NCI-H82 (cell line): Measurements from ENCODE around the gene SEPTIN11.

ENCODE experiments used
- DNase-seq: peaks from one replicate; lab custom pipeline; 2025; lab: John Stamatoyannopoulos, UW

Gene SEPTIN11

DNA sequence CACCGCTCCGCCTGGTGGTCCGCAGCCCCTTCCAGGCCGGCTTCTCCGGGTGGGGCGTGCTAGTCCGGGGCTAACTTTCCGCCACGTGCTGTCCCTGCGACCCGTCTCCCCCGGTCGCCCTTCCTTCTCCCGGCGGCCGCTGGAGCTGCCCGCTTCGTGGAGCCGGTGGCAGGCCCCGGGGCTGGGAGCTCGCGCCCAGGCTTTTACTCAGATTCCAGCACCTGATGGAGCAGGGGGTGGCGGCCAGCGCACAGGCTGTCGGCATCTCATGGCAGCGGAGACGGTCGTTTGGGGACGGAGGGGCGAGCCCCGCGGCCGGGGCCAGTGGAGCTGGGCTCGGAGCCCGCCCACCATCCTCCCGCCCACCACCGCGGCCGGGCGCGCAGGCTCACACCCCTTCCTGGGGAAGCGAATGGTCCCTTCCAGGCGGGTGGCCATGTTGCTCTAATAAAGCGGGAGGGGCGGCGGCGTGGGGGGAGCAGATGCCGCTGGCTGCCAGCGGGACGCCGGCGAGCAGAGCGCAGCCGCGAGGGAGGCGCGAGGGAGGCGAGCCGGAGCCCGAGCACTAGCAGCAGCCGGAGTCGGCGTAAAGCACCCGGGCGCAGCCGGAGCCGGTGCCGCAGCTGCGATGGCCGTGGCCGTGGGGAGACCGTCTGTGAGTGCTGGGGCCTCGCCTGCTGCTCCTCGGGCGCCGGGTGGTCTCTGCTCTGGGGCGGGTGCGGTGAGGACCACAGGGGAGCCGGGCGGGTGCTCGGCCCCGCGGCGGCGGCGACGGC lies at the start of gene SEPTIN11:
SEPTIN11 (plus strand) TSS at position 477 of the 776 bp plus-strand sequence; CDS start at position 629, 152 bp downstream.
- peak; percentile 92 for DNase-seq

DNA sequence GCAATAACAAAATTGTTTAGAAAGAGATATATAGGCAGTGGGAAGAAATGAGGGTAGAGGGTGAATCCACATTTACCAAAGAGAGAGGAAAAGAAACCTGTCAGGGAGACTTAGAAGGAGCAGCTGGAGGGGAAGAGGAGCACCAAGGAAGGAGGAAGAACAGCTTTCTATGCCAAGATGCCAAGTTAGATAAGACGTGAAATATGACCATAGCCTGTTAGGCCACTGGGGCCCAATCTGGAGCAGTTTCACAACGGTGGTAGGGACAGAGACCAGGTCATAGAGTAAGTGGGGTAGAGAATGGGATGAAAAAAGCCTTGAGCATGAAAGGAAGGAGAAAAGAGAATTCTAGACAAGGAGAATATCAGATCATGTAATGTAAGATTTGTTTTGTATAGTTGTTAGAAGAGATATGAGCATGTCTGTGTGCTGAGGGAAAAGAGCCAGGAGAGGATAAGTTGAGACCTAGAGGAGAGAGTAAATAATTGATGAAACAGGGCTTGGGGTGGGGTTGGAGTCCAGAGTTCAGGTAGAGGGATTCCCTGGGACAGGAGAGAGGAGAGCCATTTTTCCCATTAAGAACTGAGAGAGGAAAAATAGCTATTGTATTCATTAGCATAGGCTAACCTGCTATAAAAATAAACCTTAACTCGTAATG lies 47.2 kb upstream of the SEPTIN11 start:
- no peak for DNase-seq

DNA sequence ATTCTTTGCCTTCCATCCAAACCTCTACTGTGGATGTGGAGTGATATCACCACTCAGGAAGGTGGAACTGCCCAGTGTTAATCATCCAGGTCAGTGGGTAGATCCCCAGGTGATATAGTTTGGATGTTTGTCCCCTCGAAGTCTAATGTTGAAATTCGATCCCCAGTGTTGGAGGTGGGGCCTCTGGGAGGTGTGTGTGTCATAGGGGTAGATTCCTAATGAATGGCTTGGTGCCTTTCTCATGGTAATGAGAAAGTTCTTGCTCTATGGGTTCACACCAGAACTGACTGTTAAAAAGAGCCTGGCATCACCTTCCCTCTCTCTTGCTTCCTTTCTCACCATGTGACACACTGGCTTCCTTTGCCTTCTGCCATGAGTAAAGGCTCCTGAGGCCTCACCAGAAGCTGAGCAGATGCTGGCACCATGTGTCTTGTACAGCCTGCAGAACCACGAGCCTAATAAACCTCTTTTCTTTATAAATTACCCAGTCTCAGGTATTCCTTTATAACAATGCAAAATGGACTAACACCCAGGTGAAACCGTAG lies 44.8 kb upstream of the SEPTIN11 start:
- DNase-seq: no peak

DNA sequence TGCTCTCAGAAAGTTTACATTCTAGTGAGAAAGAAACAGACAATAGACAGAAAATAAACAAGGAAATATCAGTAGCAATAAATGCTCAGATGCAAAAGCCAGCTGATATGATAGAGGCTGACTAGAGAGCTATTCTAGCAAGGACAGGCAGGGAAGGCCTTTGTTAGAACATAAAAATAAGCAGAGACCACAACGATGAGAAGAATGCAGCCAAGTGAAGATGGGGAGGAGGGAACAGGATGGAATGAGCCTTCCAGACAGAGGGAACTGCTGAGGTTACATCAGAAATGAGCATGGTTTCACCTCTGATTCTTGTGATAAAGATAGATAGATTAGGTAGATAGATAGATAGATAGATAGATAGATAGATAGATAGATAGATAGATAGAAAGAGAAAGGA lies 44.0 kb upstream of the SEPTIN11 start:
- no peak for DNase-seq

DNA sequence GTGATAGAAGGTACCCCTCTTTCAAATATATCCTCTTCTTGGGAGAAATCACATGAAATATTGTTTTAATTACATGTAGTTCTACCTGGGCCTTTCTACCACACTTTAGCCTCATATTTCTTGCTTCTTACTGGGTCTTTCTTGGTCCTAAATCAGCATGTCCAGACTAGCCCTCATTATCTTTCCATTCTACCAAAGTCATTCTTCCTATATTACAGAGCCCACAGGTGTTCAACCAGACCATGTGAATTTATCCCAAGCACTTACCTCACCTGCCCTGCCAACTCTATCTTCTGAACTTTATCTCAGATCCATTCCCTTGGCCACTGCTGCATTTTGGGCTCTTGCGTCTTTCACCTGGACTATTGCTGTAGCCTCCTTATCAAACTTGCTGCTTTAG lies 39.8 kb upstream of the SEPTIN11 start:
- no peak for DNase-seq

DNA sequence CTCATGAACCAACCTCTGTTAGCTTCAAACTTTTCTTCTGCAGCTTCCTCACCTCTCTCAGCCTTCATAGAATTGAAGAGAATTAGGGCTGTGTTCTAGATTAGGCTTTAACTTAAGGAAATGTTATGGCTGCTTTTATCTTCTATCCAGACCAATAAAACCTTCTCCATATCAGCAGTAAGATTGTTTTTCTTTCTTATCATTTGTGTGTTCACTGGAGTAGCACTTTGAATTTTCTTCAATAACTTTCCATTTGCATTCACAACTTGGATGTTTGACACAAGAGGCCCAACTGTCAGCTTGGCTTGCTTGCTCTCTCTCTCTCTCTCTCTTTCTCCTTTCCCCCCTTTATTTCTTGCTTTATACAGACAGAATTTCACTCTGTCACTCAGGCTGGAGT lies 28.8 kb upstream of the SEPTIN11 start:
- no peak for DNase-seq

DNA sequence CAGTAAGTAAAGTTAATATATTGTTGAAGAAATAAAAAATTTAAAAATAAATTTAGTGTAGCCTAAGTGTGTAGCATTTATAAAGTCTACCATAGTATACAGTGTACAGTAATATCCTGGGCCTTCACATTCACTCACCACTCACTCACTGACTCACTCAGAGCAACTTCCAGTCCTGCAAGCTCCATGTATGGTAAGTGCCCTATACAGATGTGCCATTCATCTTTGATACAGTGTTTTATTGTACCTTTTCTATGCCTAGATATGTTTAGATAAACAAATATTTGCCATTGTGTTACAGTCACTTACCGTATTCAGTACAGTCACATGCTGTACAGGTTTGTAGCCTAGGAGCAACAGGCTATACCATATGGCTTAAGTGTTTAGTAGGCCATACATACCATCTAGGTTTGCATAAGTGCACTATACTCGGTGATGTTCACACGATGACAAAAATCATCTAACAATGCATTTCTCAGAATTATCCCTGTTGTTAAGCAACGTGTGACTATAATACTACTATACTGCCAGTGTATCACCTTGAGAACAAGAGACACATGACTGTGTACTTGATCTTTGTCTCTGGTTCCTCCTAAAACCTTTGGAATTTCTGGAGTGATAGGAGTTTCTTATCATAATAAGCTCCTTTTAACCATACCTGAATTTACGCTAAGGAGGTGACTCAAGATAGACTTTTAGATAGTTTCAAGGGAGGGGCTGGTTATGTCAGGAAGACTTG lies 25.8 kb upstream of the SEPTIN11 start:
- no peak for DNase-seq

DNA sequence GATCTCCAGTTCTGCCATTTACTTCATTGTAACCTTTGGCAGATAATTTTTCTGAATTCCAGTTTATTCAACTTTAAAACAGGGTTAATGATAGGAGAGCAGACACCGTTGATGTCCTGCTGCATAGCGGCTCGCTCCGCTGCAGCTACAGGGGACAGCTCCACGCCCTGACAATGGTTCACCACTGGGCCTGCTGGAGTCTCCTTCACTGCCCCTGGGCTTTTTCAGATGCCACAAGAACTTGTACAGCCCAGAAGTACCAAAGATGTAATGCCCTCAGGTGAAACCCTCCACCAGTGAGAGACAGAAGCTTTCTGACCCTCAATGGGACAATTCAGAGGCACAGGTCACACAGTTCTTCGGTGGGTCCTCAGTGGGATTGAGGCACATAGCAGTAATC lies 22.7 kb upstream of the SEPTIN11 start:
- no peak for DNase-seq

DNA sequence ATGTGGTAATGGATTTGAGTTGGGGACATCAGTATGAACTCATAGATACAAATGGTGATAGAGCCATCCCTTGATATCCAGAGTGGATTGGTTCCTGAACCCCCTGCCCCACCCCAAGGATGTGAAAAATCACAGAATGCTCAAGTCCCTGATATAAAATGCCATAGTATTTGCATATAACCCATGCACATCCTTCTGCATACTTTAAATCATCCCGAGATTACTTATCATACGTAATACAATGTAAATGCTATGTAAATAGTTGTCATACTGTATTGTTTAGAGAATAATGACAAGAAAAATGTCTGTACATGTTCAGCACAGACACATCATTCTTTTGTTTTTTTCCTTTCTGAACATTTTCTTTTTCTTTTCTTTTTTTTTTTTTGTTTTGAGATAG lies 18.9 kb upstream of the SEPTIN11 start:
- no peak for DNase-seq

DNA sequence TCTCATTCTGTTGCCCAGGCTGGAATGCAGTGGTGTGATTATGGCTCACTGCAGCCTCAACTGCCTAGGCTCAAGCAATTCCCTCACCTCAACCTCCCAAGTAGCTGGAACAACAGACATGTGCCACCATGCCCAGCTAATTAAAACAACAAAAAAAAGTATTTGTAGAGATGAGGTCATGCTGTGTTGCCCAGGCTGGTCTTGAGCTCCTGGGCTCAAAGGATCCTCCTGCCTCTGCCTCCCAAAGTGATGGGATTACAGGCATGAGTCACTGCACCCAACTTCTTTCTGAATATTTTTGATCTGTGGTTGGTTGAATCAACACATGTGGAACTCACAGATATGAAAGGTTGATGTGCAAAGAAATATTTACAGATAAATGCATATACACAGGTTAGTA lies 18.5 kb upstream of the SEPTIN11 start:
- DNase-seq: no peak

DNA sequence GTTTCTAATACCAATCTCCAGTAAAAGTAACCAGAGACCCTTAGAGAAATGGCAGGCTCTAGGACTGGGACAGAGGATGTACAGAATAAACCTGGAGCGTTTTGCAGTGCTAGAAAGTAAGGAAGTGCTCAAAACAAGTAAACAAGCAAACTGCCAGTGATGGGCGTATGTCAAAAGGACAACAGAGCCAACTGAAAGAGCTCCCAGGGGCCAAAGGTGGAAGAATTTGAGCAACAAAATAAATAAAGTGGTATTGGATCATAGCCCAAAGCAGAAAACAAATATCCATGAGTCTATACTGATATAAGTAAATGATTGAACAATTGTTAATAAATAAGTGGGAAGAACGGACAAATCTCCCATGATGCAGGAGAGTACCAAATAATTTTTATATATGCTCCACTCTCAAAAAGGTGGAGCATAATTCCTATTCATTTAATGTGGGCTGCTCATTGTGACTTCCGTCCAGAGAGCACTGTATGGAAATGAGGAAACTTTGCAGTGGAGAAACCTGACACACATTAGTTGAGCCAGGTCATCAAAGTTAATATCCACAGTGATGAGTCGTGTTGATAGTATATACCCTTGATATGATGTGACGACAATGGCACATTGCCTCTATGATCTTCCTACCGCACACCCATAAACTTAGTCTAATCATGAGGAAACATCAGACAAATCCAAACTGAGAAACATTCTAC lies 17.8 kb upstream of the SEPTIN11 start:
- DNase-seq: no peak

DNA sequence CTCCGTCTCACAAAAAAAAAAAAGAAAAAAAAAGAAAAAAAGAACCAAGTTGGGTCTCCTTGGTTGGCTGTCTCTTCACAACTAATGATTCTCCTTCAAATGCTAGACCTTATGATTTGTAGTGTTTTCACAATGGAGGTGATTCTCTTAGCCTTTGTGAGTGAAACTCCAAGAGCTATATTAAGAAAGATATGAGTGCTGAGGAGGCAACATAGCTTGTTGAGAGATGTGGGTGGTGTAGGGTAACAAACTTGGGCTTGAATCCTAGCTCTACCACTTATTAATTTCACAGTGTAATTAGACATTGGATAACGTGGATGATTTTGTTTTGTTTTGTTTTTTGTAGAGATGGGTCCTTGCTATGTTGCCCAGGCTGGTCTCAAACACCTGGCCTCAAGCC lies 10.4 kb upstream of the SEPTIN11 start:
- DNase-seq: no peak

DNA sequence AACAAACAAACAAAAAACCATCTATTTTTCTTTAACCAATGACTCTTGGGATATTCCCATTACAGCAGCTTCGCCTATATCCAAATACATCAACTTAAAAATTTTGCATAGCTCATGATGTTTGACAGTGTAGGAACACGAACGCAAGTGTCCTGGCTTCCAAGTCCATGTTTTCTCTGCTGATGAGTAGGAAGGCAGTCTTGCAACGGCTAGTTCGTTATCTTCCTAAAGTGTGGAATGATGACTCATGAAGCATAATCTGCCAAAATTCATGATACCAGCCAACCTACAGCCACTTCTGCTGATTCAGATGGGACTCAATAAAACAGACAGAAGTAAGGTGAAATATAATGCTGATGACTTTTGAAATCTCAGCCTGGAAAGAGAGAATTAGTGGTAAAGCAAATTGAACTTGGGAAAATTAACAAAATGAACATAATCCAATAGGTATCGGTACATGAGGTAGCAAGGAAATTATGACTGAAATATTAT lies 6.4 kb upstream of the SEPTIN11 start:
- DNase-seq: no peak

DNA sequence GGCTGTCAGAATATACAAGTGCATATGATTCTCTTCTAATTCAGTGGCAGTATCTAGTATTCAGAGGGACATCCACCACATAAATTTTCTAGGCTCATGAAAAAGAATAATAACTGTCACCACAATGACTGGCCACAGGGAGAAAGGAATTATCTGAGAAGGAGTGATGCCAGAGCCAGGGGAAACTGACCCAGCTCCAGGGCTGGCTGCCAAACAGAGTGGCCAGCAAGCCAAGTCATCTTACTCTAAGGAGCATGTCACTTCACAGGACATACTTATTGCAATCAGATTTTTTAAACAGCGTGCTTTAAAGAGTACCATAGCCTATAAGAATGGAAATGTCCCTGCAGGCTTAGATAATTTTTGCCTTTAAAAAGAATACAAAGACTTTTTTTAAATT lies 5.8 kb upstream of the SEPTIN11 start:
- DNase-seq: no peak

DNA sequence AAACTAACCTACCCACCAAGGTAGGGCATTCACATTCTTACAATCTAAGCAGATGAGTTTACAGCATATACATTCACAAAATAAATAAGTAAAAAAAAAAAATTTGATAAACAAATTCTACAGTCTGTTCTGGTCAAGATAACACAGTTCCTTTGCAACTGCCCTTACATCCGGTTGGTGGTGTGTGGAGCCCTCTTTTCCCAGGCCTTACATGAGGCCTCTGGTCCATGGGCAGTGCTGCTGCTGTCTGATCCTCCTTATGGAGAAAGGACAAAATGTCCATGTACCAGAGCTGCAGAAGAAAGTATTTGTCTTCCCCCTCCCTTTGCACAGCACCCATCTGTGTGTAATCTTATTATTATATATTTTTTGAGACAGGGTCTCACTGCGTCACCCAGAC lies 2.2 kb upstream of the SEPTIN11 start:
- DNase-seq: no peak

DNA sequence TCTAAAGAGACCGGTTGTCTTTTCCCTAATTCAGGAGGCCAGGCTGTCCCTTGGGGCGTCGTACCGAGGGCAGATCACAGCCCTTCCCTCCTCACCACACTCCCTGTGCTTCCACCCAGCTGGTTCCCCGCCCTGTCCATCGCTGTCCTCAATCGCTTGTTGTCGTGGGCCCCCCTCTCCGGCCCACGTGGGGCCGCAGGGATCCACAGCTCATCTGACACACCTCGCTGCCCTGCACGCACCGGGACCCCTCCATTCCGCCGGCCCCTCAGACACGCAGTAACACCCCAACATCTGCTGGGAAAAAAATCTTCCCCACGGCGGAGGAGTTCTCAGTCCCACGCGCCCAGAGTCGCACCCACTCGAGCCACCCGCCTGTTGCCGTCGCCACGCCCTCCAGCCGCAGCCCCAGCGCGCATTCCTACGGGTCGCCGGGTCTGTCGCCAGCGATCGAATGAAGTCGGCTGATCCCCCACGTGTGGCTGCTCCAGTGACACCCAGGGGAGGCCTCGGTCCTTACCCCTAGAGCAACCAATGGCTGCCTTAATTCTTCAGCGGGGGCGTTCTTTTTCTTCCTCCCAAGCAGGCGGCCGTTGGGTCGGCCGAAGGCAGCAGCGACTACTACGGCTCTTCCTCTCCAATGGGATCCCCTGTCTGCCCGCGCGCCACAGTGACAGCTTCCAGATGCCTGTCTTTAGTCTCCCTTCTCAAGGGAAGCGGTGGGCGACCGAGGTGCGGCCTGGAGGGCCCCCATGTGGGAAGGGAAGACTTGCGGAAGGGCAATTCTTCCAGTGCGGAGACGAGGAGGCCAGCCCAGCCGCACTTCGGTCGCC lies 893 bp upstream of the SEPTIN11 start:
- peak; percentile 78 for DNase-seq

DNA sequence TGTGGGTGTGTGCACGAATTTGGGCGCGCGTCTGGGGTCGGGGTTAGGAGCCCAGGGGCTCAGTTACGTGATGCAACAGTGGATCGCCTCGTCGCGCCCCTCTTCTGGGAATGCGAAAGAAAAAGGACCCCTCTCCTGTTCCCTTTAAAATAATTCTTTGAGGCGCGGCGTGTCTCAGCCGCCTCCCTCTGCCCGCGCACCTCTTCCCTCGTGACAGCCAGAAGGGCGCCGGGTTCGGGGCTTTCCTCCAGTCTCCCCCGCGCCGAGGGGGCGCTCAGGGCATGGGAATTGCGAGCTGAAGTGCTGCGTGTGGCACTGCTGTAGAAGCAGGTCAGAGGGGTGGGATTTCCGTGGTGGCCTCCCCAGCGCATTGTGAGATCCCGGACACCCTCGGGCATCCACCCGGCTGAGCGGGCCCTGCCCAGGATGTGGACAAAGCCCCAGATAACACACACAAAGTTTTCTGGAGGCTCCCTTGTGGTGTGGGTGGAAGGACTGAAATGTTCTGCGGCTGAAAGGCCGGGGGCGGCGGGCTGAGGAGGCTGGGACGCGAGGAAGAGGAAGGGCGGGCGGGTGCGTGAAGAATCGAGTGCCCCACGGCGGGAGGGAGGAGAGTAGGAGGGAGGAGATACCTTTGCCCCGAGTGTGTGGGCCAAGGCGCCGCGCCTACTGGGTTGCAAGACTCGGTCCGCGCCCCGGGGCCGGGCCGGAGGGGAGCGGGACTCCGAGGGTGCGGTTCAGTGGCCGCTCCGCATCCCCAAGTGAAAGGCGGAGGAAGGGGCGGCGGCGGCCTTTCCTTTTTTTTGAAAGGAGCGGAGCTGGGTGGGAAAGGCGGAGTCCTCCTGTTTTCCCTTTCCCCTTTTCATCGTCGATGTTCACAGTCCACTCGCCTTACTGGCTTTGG lies 752 bp downstream of the SEPTIN11 start:
- DNase-seq: peak; percentile 58

DNA sequence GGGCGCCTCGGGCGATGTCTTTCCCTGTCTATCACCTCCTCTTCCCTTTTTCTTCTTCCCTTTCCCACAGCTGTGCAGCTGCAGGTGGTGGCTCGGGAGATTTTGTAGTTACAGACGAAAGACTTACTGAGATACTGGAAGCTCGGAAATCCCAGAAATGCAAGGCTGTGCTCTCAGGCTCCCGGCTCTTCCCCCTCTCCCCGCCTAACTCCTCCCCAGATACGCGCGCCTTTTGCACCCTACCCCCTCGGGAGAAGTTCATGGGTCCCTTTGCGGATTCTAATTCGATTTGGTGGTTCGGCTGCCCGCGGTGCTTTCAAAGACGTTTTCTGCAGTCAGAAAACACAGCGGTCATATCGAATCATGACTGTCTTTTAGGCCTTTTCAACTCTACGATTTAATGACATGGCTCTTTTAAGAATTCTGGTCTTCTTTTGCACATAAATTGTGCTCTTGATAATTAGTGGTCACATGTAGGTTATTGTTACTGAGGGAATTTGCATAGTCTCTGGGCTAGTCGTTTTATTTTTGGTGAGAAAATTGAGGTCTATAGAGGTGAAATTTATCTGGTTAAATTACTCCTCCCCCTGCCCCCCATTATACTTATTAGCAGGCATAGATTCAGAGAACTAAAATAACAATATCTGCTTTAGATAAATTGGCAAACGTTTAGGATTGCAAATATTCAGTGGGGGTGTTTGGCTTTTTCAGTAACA lies 1.6 kb downstream of the SEPTIN11 start:
- DNase-seq: peak; percentile 64

DNA sequence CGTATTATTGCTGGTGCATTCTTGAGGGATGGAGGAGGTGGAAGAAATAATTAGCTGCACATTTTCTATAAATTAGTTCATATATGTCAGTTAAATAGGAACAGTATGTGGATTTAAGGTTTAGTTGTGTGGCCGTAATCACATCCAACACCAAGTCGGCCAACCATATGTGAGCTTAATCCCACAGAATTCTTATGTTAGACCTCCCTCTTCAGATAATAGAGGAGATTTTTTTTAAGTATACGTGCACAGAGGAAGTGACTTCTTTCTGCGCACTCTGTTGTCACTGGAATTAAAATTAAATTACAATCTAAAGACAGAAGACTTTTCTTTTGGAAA lies 2.1 kb downstream of the SEPTIN11 start:
- DNase-seq: peak; percentile 41
